Skeletal muscle tissue (tissue), 4 donors: ENCODE results near the gene MAGI2. TPM values are rescaled to one million over a fixed set of nuclear protein-coding genes. Genes with fewer than 3 reads are reported as not detected.

Experiments used
- H3K27ac ChIP-seq: one replicate; pipeline ENCODE4 v1.7.0; 2013; ENCODE audit warnings: mild to moderate bottlenecking, low read depth, low read length, inconsistent platforms
- H3K27me3 ChIP-seq, 3 donors: one replicate each; pipeline ENCODE4 v1.7.0; 2013; ENCODE audit warnings: low read length in 3 of 3; ENCODE audit not compliant: control insufficient read depth in 3 of 3, insufficient read depth in 3 of 3
- H3K36me3 ChIP-seq, 3 donors: one replicate each; pipeline ENCODE4 v1.7.0; 2013; ENCODE audit warnings: low read length in 3 of 3; ENCODE audit not compliant: control insufficient read depth in 3 of 3, insufficient read depth in 3 of 3
- H3K4me1 ChIP-seq, 3 donors: one replicate each; pipeline ENCODE4 v1.7.0; 2013; ENCODE audit warnings: low read length in 3 of 3, mild to moderate bottlenecking in 3 of 3; ENCODE audit not compliant: control insufficient read depth in 3 of 3, insufficient read depth in 3 of 3
- H3K4me3 ChIP-seq, 3 donors: one replicate each; pipeline ENCODE4 v1.7.0; 2013; ENCODE audit warnings: low read length in 3 of 3
- H3K9ac ChIP-seq, 3 donors: one replicate each; pipeline ENCODE4 v1.7.0; 2013; ENCODE audit warnings: low read length in 3 of 3, mild to moderate bottlenecking in 3 of 3, moderate library complexity in 2 of 3, low read depth in 1 of 3
- H3K9me3 ChIP-seq, 3 donors: one replicate each; pipeline ENCODE4 v1.7.0; 2013; ENCODE audit warnings: low read length in 3 of 3; ENCODE audit not compliant: control insufficient read depth in 3 of 3
- total RNA-seq: library from RNA; depleted of rRNA; stranded (reverse); fragments of >200 nt; gene quantifications from one replicate; pipeline ENCODE4 v1.2.3, GENCODE V29; 2014
- donor health status: Osteomylitis.

Gene MAGI2
- total RNA-seq, 1 donor from 2014 or later = 4.2 TPM

DNA sequence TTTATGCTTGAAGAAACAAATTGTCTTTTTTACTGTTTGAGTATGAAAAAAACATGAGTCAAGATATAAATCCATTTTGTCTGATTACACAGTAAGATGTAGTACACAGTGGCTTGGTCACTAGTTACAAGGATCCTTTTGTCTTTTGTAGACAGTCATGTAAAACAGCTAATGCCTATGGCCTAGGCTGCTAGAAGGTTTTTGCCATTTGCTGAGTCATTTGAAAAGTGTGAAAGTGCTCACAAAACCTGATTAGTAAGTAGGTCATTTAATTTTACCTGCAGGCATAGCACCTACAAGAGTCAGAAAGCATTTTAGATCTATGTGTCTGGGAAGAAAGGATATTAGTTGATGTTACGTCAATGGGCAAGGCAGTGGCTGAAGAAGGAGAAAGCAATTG is 819.4 kb downstream of the MAGI2 start:
- Histone ChIP-seq H3K27me3 (no peaks in the 10 kb centered on the region), H3K9ac (no peak overlapping the region), H3K9me3 (no peaks in the 10 kb centered on the region), H3K4me3 (no peak overlapping the region), H3K4me1 (no peaks in the 10 kb centered on the region), H3K36me3 (no peaks in the 10 kb centered on the region), H3K27ac (no peak overlapping the region)

DNA sequence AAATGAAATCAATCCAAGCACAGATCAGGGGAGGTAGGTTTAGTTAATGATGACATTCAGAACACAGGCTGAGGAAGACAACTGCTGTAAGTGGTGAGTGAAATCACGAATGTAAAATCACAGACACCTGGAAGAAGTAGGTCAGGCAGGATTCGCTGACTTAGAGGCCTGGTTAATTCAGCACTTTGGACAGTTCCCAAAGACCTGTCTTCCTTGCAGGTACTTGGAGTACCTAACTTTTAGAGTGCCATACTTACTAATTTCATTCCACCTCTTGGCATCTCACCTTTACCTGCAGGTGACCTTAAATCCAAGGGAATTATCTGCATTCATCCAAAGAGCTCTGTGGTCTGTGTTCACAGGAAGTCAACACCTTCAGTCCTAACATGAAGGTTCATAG is 832.5 kb downstream of the MAGI2 start:
- no peaks in the 10 kb centered on the region for H3K9me3 ChIP-seq
- no peak overlapping the region for H3K4me3 ChIP-seq
- no peaks in the 10 kb centered on the region for H3K4me1 ChIP-seq

DNA sequence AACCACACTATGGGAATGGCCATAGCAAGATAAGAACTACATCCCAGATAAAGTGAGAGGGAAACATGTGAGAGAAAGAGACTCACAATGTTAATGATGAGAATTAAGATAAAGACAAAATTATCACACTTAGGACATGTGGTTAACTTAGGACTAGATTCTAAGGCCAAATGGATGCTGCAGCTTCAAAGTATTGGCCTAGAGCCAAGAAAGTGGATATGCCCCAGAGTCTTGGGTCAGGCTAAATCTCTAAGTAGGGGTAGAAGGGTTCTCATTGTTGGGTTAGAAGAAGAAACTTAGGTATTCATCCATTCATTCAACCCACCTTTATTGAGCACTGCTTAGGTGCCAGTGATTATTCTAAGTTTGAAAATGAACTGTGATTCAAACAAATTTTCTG is 836.9 kb downstream of the MAGI2 start:
- Histone ChIP-seq H3K27me3 (no peaks in the 10 kb centered on the region), H3K36me3 (no peaks in the 10 kb centered on the region), H3K4me1 (no peaks in the 10 kb centered on the region), H3K9ac (no peak overlapping the region), H3K27ac (no peak overlapping the region), H3K9me3 (no peaks in the 10 kb centered on the region), H3K4me3 (no peak overlapping the region)

More for the DNA sequence above, 832.5 kb downstream of the MAGI2 start:
- Histone ChIP-seq H3K27me3 (no peaks in the 10 kb centered on the region), H3K9ac (no peak overlapping the region), H3K27ac (no peak overlapping the region), H3K36me3 (no peaks in the 10 kb centered on the region)

DNA sequence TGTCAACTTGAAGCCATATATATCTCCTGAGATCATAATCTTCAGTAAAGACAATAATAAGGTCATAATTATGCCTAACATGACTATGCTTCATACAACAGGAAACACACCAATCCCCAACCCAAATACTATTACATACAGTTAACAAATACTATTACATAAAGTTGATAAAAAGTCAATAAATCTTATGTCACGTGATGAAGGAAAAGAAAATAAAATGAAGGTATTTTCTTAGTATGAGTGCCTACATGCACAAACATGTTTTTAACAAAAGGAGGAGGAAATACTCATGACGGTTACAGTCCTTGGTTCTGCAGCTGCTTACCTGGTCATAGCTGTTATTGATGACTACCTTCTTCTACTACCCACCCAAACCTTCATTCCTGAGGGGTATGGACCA is 844.2 kb downstream of the MAGI2 start:
- Histone ChIP-seq H3K9me3 (no peaks in the 10 kb centered on the region), H3K4me3 (no peak overlapping the region), H3K36me3 (no peaks in the 10 kb centered on the region), H3K27me3 (no peaks in the 10 kb centered on the region), H3K27ac (no peak overlapping the region), H3K4me1 (no peaks in the 10 kb centered on the region), H3K9ac (no peak overlapping the region)

DNA sequence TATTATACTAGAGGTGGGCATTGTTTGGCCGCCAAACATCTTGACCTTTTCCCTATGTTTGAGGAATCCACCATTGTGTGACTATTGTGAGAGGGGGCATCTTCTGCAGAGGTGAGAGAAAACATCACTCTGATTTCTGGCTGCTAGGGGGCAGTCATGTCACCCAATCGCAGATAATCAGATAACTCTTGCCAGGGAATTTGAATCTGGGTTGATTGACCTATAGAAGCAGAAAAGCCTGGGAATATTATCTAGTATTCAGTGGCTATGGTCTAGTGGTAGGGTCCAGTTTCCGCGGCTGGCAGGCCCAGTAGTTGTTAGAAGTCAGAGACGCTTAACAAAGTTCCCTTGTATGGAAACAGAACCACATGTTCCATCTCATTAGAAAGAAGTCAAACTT is 846.4 kb downstream of the MAGI2 start:
- no peak overlapping the region for H3K4me3 ChIP-seq
- no peaks in the 10 kb centered on the region for H3K4me1 ChIP-seq
- no peaks in the 10 kb centered on the region for H3K36me3 ChIP-seq
- H3K27ac ChIP-seq = no peak overlapping the region
- no peak overlapping the region for H3K9ac ChIP-seq
- no peaks in the 10 kb centered on the region for H3K9me3 ChIP-seq
- no peaks in the 10 kb centered on the region for H3K27me3 ChIP-seq

DNA sequence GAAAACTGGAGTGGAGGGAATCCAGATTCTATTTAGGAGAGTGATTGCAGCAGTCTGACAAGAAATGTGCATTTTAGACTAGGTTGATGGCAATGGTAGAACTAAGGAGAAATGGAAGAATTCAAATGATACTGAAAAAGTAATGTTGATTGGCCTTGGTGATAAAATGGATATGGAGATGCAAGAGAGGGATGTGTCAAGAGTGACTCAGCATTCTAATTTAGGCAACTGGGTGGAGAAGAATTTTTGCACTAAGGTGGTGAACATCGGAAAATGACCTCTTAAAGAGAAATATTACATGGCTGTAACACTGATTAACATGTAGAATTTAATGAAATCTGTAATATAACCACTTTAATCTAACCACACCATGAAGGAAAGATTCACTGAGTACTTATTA is 848.3 kb downstream of the MAGI2 start:
- Histone ChIP-seq H3K27me3 (no peaks in the 10 kb centered on the region), H3K4me1 (no peaks in the 10 kb centered on the region), H3K9ac (no peak overlapping the region)

DNA sequence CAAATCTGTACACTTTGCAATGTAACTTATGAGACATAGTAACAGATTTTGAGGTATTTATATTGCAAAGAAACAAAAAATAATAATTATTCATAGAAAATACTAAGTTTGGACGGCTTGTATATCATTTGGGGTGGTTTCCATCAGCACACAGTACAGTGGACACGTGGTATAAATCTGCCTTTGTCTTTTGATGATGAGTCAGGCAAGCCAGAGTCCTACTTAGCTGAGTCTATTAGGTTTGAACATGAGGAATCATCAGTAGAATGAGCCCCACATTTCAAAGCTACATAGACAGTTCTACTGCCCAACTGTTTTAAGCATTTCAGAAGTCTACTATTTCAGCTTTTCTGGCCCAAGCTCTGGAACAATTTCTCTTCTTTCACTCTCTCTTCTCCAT is 851.7 kb downstream of the MAGI2 start:
- Histone ChIP-seq H3K27me3 (no peaks in the 10 kb centered on the region), H3K9me3 (no peaks in the 10 kb centered on the region), H3K4me3 (no peak overlapping the region), H3K27ac (no peak overlapping the region), H3K4me1 (no peaks in the 10 kb centered on the region), H3K9ac (no peak overlapping the region), H3K36me3 (no peaks in the 10 kb centered on the region)

More for the DNA sequence above, 848.3 kb downstream of the MAGI2 start:
- Histone ChIP-seq H3K4me3 (no peak overlapping the region), H3K36me3 (no peaks in the 10 kb centered on the region), H3K27ac (no peak overlapping the region), H3K9me3 (no peaks in the 10 kb centered on the region)

DNA sequence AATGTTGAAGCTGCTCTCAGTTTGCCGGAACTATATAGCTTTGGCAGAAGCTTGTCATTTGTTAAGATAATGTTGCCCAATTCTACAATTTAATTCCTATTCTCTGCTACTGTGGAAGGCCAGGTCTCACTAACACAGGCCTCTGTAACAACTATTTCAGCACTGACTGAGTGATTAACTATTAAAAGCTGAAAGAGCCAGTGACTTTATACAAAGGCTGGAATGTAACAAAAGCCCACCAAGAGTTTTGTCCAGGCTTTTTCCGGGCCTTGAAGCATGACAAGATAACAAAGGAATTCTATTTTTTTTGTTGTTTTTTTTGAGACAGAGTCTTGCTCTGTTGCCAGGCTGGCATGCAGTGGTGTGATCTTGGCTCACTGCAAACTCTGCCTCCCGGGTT is 859.3 kb downstream of the MAGI2 start:
- Histone ChIP-seq H3K4me1 (no peaks in the 10 kb centered on the region), H3K27ac (no peak overlapping the region), H3K27me3 (no peaks in the 10 kb centered on the region)

DNA sequence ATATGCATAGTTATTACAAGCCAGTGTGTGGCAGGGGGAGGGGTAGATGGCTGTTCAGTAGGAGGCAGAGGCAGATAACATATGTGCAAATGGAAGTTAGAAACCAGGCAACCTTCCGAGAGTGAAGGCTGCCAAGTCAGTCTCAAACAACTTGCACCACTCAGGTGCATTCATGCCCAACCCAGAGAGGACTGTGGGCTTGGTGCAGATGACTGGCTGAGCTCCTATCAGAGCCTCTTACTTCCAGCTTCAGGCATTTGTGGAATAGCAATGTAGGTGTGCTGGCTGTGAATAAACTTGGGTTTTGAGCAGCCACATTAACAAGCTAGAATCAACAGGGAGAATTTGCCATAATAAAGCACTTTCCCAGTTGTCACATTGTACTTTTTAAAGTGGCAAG is 865.1 kb downstream of the MAGI2 start:
- Histone ChIP-seq H3K4me3 (no peak overlapping the region), H3K36me3 (no peaks in the 10 kb centered on the region), H3K9me3 (no peaks in the 10 kb centered on the region), H3K27me3 (no peaks in the 10 kb centered on the region), H3K9ac (no peak overlapping the region), H3K27ac (no peak overlapping the region), H3K4me1 (no peaks in the 10 kb centered on the region)

More for the DNA sequence above, 859.3 kb downstream of the MAGI2 start:
- no peak overlapping the region for H3K9ac ChIP-seq
- H3K4me3 ChIP-seq = no peak overlapping the region
- no peaks in the 10 kb centered on the region for H3K9me3 ChIP-seq
- H3K36me3 ChIP-seq = no peaks in the 10 kb centered on the region

DNA sequence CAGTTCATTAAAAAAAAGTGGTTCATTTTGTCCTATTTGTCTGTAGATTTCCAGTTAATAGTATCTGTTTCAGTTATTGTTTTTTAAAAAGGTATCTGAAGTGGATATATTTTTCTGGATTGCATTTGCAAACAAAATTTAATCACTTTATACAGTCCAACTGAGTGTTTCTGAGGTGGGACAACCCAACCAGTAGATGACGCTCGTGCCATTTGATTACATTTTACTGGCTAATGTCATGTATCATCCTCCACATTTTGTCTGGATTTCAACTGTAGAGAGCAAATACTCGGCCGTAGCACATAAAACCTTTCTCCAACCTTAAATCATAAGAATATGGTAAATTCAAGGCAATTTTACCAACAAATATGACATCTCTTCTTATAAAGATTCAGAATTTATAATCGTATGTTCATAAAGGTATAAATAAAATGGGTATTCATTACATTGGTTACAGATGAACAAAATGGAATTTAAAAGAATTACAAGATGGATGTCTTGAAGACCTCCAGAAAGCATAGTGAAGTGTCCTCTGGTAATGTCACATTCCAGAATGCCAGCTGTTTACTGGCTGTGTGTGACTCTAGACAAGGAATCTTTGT is 865.9 kb downstream of the MAGI2 start:
- Histone ChIP-seq H3K9me3 (no peaks in the 10 kb centered on the region), H3K4me1 (no peaks in the 10 kb centered on the region), H3K27me3 (no peaks in the 10 kb centered on the region), H3K27ac (no peak overlapping the region), H3K9ac (no peak overlapping the region), H3K36me3 (no peaks in the 10 kb centered on the region), H3K4me3 (no peak overlapping the region)

DNA sequence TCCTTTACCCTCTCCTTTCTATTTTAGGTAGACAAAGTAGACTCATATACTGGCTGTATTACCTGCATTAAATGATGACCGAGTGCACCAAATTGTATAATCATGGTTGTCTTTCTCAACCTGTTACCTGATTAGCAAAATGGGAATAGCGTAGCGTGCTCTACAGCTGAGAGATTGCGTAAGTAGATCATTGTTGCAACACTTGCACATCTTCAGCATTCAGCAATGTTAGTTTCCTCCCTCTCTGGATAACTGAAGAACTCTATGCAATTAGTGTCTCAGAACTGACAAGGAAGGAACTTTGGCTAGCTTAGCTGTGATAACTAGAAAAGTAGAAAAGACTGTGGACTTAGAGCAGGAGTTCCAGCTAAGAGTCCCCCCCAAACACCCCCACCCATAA is 867.5 kb downstream of the MAGI2 start:
- Histone ChIP-seq H3K4me3 (no peak overlapping the region), H3K9me3 (no peaks in the 10 kb centered on the region), H3K27ac (no peak overlapping the region), H3K36me3 (no peaks in the 10 kb centered on the region), H3K9ac (no peak overlapping the region), H3K27me3 (no peaks in the 10 kb centered on the region), H3K4me1 (no peaks in the 10 kb centered on the region)
